ENCODE results near the gene OSMR. TPM values are rescaled to one million over a fixed set of nuclear protein-coding genes. Genes with fewer than 3 reads are reported as not detected.

Gene OSMR
- total RNA-seq, 4 donors from 2014 or later = 9.2 to 40.2 (median 26.8) TPM

GRCh38 chr5:38878391-38879077 lies 32.7 kb downstream of the OSMR start:
- Histone ChIP-seq H3K4me1 (no peaks in the 10 kb centered on the region), H3K4me3 (no peak overlapping the region), H3K36me3 (peaks cover 9 to 91% (median 31%) of the 10 kb centered on the region in 3 donors), H3K9me3 (no peaks in the 10 kb centered on the region), H3K27ac (no peak overlapping the region), H3K27me3 (no peaks in the 10 kb centered on the region)
- 77 to 84% methylated on average over 4 to 5 of the region's 5 CpGs for WGBS, 2 donors
- intact Hi-C loops (cut with DNase I) = no loop called here
- DNase-seq = no peak
- no peak for TF ChIP-seq POLR2A (IDR thresholded peaks at IDR 0.05)
- TF ChIP-seq CTCF (IDR thresholded peaks at IDR 0.05) = no peak

DNA sequence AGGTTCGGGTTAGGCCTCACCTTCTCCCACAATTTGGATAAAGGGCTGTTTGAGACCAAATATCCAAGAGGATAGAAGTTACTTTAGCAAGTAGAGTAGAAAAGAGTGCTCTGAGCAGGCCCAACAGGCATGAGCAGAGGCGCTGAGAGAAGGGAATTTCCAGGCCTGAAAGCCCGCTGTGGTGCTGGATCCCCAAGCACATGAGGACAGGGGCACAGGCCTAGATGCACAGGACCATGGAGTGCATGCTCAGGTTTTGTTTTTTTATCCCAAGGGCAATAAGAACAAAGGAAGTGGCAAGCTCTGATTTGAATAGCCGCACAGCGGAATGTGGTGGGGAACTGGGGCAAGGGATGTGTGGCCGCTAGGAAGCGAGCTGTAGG lies 33.3 kb downstream of the OSMR start:
- Histone ChIP-seq H3K27me3 (no peaks in the 10 kb centered on the region), H3K27ac (no peak overlapping the region), H3K9me3 (no peaks in the 10 kb centered on the region), H3K36me3 (peaks cover 9 to 96% (median 31%) of the 10 kb centered on the region in 3 donors), H3K4me1 (no peaks in the 10 kb centered on the region), H3K4me3 (no peak overlapping the region)
- TF ChIP-seq CTCF (IDR thresholded peaks at IDR 0.05) (no peak), POLR2A (IDR thresholded peaks at IDR 0.05) (no peak)
- no peak for DNase-seq
- WGBS, 2 donors = 86 to 89% methylated on average over 7 of the region's 7 CpGs
- intact Hi-C loops (cut with DNase I) = no loop called here

DNA sequence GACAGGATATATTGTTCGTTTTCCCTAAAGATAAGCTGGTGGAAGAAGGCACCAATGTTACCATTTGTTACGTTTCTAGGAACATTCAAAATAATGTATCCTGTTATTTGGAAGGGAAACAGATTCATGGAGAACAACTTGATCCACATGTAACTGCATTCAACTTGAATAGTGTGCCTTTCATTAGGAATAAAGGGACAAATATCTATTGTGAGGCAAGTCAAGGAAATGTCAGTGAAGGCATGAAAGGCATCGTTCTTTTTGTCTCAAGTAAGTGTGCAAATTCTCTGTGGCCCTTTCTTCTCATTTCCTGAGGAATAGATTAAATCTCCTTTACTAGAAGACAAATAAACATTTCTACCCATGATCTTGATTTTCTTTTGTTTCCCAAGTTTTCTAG lies 38.0 kb downstream of the OSMR start:
- intact Hi-C loops (cut with DNase I) = no loop called here
- DNase-seq = no peak
- 44 to 63% methylated on average over 3 of the region's 3 CpGs for WGBS, 2 donors
- Histone ChIP-seq H3K36me3 (peaks cover 4 to 92% (median 23%) of the 10 kb centered on the region in 3 donors), H3K9me3 (no peaks in the 10 kb centered on the region), H3K27me3 (no peaks in the 10 kb centered on the region), H3K4me3 (no peak overlapping the region), H3K27ac (no peak overlapping the region), H3K4me1 (no peaks in the 10 kb centered on the region)
- TF ChIP-seq CTCF (IDR thresholded peaks at IDR 0.05) (no peak), POLR2A (IDR thresholded peaks at IDR 0.05) (no peak)

DNA sequence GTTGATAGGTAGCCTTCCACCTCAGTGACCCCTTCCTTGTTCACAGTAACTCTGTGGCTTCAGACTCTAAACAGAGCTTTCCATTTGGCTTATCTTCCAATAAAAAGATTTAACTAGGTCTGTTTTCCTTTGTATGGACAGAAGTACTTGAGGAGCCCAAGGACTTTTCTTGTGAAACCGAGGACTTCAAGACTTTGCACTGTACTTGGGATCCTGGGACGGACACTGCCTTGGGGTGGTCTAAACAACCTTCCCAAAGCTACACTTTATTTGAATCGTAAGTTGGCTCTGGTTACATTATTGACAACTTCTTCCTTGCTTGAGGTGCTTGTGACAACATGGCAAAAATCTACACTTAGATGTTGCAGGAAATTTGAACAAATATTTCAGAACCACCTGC lies 39.4 kb downstream of the OSMR start:
- no peak for TF ChIP-seq POLR2A (IDR thresholded peaks at IDR 0.05)
- no peak for TF ChIP-seq CTCF (IDR thresholded peaks at IDR 0.05)
- Histone ChIP-seq H3K4me1 (no peaks in the 10 kb centered on the region), H3K27ac (no peak overlapping the region), H3K9me3 (no peaks in the 10 kb centered on the region), H3K36me3 (peaks cover 3 to 80% (median 19%) of the 10 kb centered on the region in 3 donors), H3K27me3 (no peaks in the 10 kb centered on the region), H3K4me3 (no peak overlapping the region)
- no peak for DNase-seq
- intact Hi-C loops (cut with DNase I) = no loop called here
- 89 to 93% methylated on average over 3 of the region's 3 CpGs for WGBS, 2 donors

DNA sequence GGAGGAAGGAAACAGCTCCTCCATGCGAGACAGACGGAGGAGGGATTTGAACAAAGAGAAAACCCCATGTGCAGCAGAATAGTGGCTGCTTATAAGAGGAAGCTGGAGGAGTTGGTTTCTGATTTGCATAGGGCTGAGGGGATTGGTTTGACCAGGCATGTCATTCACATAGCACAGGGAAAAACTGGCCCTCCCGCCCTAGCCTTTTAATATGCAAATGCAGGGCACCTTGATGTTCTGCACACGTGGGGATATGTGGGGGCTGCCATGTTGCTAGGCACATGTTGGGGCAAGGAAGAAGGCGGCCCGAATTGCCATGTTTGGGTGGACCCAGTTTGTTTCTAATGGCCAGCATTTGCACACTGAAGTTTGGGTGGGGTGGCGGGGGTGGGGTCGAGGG lies 42.2 kb downstream of the OSMR start:
- H3K36me3 ChIP-seq = peaks cover 0 to 68% (median 8%) of the 10 kb centered on the region in 3 donors
- no peak overlapping the region for H3K4me3 ChIP-seq
- H3K9me3 ChIP-seq = no peaks in the 10 kb centered on the region
- TF ChIP-seq CTCF (IDR thresholded peaks at IDR 0.05) (no peak), POLR2A (IDR thresholded peaks at IDR 0.05) (no peak)
- H3K27me3 ChIP-seq = no peaks in the 10 kb centered on the region
- intact Hi-C loops (cut with DNase I) = no loop called here
- no peak overlapping the region for H3K27ac ChIP-seq
- no peaks in the 10 kb centered on the region for H3K4me1 ChIP-seq
- no peak for DNase-seq
- WGBS, 2 donors = 59 to 76% methylated on average over 8 of the region's 8 CpGs

Data from esophagus squamous epithelium (tissue), 5 donors.